K562 (cell line): ENCODE results near the gene SLC41A3. TPM values are rescaled to one million over a fixed set of nuclear protein-coding genes. Genes with fewer than 3 reads are reported as not detected.

ENCODE experiments used
- ATAC-seq: fragments of 200-7000 bp; cut with Tn5 transposase; 3 replicates; pipeline ENCODE4 v1.9.1; 2020; ENCODE audit warnings: moderate library complexity
- BruUV-seq: library from RNA; stranded (reverse); fragments of 400-500 nt; replicated peaks from 2 replicates; lab custom pipeline; 2021; lab: Mats Ljungman, UMichigan
- CTCF ChIA-PET: fragments of 300-600 bp; formaldehyde crosslinking; extraction: SDS; loops from one replicate; lab custom pipeline; 2021; ENCODE audit warnings: low intra/inter-chr PET ratio; lab: Yijun Ruan, JAX
- POLR2A ChIA-PET: fragments of 300-600, 350-650 bp; sonication (Branson Sonifier 250); formaldehyde crosslinking; extraction: SDS; loops from one replicate; lab custom pipeline; 2021; ENCODE audit warnings: antibody characterized with exemption, inconsistent platforms; lab: Yijun Ruan, JAX
- DNase-seq, 4 experiments: peaks; one replicate each; pipeline versions ENCODE4 v3.0.0 to v3.0.0-alpha.2; 2011 to 2018; ENCODE audit warnings: low spot score in 3 of 4, mixed read lengths in 3 of 4; ENCODE audit errors: extremely low read depth in 1 of 4
- FAIRE-seq: peaks from 2 replicates; lab custom pipeline; 2011; peaks lifted over from hg19 to GRCh38; lab: Jason Lieb, UNC
- H2AFZ ChIP-seq: 2 replicates; pipeline ENCODE4 v1.6.0; 2011; ENCODE audit warnings: low read depth, low read length, control low read depth, inconsistent platforms
- H3K27ac ChIP-seq: fragments of 200-600 bp; 3 replicates; pipeline ENCODE4 v1.8.0; 2011; ENCODE audit warnings: low read depth, mild to moderate bottlenecking, control low read depth, inconsistent platforms, low read length, moderate library complexity, mixed read lengths; ENCODE audit errors: extremely low read depth
- H3K27me3 ChIP-seq, 2 experiments: fragments of 300-600 bp in 1 of 2; 2 replicates in 1 of 2; 3 replicates in 1 of 2; pipeline versions ENCODE4 v1.6.0 to v1.8.0; 2011; ENCODE audit warnings: inconsistent platforms in 2 of 2, low read length in 2 of 2, mild to moderate bottlenecking in 1 of 2, mixed read lengths in 1 of 2, moderate library complexity in 1 of 2; ENCODE audit not compliant: control insufficient read depth in 2 of 2, insufficient read depth in 2 of 2
- H3K36me3 ChIP-seq: fragments of 300-600 bp; 3 replicates; pipeline ENCODE4 v1.8.0; 2011; ENCODE audit warnings: mild to moderate bottlenecking, low read length, inconsistent platforms; ENCODE audit not compliant: control insufficient read depth, insufficient read depth
- H3K4me1 ChIP-seq, 2 experiments: fragments of 200-600 bp in 1 of 2; replicated peaks in 1 of 2; 2 replicates in 1 of 2; 3 replicates in 1 of 2; pipeline versions ENCODE4 v1.5.1 to v1.8.0; 2011; ENCODE audit warnings: inconsistent platforms in 2 of 2, low read length in 2 of 2, mild to moderate bottlenecking in 1 of 2, mixed read lengths in 1 of 2, moderate library complexity in 1 of 2; ENCODE audit not compliant: control insufficient read depth in 2 of 2, insufficient read depth in 2 of 2
- H3K4me2 ChIP-seq: 2 replicates; pipeline ENCODE4 v1.6.1; 2011; ENCODE audit warnings: low read length, control low read depth, inconsistent platforms, mixed read lengths; ENCODE audit not compliant: insufficient read depth
- H3K4me3 ChIP-seq: fragments of 200-600 bp; sonication (generic), shearing (Covaris generic); 2 replicates; pipeline ENCODE4 v1.5.1; 2016; ENCODE audit warnings: control low read depth, inconsistent platforms
- H3K79me2 ChIP-seq: fragments of 200-600 bp; 3 replicates; pipeline ENCODE4 v1.8.0; 2011; ENCODE audit warnings: low read length, inconsistent platforms; ENCODE audit not compliant: control insufficient read depth, insufficient read depth
- H3K9ac ChIP-seq, 2 experiments: 2 replicates each; pipeline versions ENCODE4 v1.6.0 to v1.6.1; 2011; ENCODE audit warnings: low read depth in 2 of 2, low read length in 2 of 2, control low read depth in 1 of 2, inconsistent platforms in 1 of 2, mild to moderate bottlenecking in 1 of 2, mixed read lengths in 1 of 2; ENCODE audit not compliant: insufficient read depth in 1 of 2
- H3K9me1 ChIP-seq: one replicate; pipeline ENCODE4 v1.6.0; 2011; ENCODE audit warnings: inconsistent platforms, mild to moderate bottlenecking, low read length, moderate library complexity; ENCODE audit not compliant: control insufficient read depth, insufficient read depth
- H3K9me3 ChIP-seq: replicated peaks from 2 replicates; pipeline ENCODE4 v1.5.1; 2011; ENCODE audit warnings: low read depth, low read length, inconsistent platforms; ENCODE audit not compliant: control insufficient read depth, insufficient read depth
- H4K20me1 ChIP-seq: replicated peaks from 2 replicates; pipeline ENCODE4 v1.6.1; 2011; ENCODE audit warnings: low read length, inconsistent platforms, mixed read lengths; ENCODE audit not compliant: control insufficient read depth, insufficient read depth
- ETV5 ChIP-seq: sonication (generic); formaldehyde crosslinking; IDR thresholded peaks from 2 replicates; pipeline ENCODE4 v1.4.0; 2020; ENCODE audit warnings: low read depth, mild to moderate bottlenecking, missing genetic modification reagents
- KAT8 ChIP-seq: fragments of 450-650 bp; IDR thresholded peaks from 2 replicates; pipeline ENCODE4 v1.6.1; 2016; ENCODE audit warnings: low read depth, mild to moderate bottlenecking
- MAFF ChIP-seq: IDR thresholded peaks from 2 replicates; pipeline ENCODE4 v1.6.1; 2012; ENCODE audit warnings: low read length, improper control_type of control experiment
- PYGO2 ChIP-seq: fragments of 450-650 bp; IDR thresholded peaks from 2 replicates; pipeline ENCODE4 v1.6.1; 2016; ENCODE audit warnings: mild to moderate bottlenecking, missing genetic modification characterization, moderate library complexity, missing compliant biosample characterization
- ZBTB12 ChIP-seq: fragments of 250-450 bp; sonication (Bioruptor Pico); IDR thresholded peaks from 2 replicates; pipeline ENCODE4 v1.4.0; 2020
- ZNF644 ChIP-seq: fragments of 200-800 bp; sonication (Bioruptor generic); IDR thresholded peaks from 2 replicates; pipeline ENCODE4 v1.6.1; 2016; ENCODE audit warnings: low read depth, missing genetic modification characterization, missing compliant biosample characterization
- WGBS: fragments of 100-300 bp; shearing (Covaris generic); methylation state at CpG from one replicate; pipeline ENCODE4 v1.1.6; 2016; ENCODE audit warnings: low coverage, mixed read lengths; ENCODE audit not compliant: insufficient coverage; ENCODE audit errors: missing lambda C conversion rate; 5-methylcytosine and 5-hydroxymethylcytosine counted together
- in situ Hi-C: fragments of 300-500 bp; cut with MboI; formaldehyde crosslinking; loops from 4 replicates; pipeline ENCODE4 v1.15.0; 2018; ENCODE audit warnings: inconsistent platforms, mixed read lengths
- intact Hi-C: fragments of 100-400 bp; cut with micrococcal nuclease; formaldehyde crosslinking; loops from 2 replicates; pipeline ENCODE4 v1.14.2; 2022
- polyA plus RNA-seq, 8 experiments: library from polyadenylated mRNA; depleted of rRNA in 4 of 8; stranded (reverse) in 5 of 8; unstranded in 3 of 8; fragments of >200 nt; fragmentation: Nextera tagmentation in 2 of 8; fragmentation: Illumina TruSeq in 1 of 8; extraction: Ambion mirVana in 2 of 8; extraction: Trizol in 1 of 8; gene quantifications; 2 replicates each; pipeline versions ENCODE4 v1.2.1 to v1.2.3, GENCODE V29; 2011 to 2014; ENCODE audit warnings: inconsistent platforms in 1 of 8, missing spikeins in 1 of 8
- total RNA-seq, 7 experiments: library from RNA; depleted of rRNA in 6 of 7; stranded (reverse); fragments of >200 nt in 6 of 7; fragmentation: Illumina TruSeq in 2 of 7; extraction: Trizol in 2 of 7; gene quantifications; 2 replicates each; pipeline versions ENCODE4 v1.2.1 to v1.2.3, GENCODE V29; 2011 to 2021; ENCODE audit warnings: low replicate concordance in 1 of 7
- TF ChIP-seq, protein P1 (sequence below): fragments of 250-450 bp; sonication (Bioruptor Pico); IDR thresholded peaks from 2 replicates; pipeline ENCODE4 v1.5.1; 2021; ENCODE audit warnings: mild to moderate bottlenecking

SLC41A3 gene
- total and polyA plus RNA-seq, 9 of the 15 experiments (the other 6 are each of a cell fraction or from before 2014, with no cell fraction given): 4.1 to 20.7 (median 11.2) TPM

GRCh38 chr3:126053513-126053912 lies 30.4 kb downstream of the SLC41A3 start (continued):
- TF ChIP-seq, protein P1, sequence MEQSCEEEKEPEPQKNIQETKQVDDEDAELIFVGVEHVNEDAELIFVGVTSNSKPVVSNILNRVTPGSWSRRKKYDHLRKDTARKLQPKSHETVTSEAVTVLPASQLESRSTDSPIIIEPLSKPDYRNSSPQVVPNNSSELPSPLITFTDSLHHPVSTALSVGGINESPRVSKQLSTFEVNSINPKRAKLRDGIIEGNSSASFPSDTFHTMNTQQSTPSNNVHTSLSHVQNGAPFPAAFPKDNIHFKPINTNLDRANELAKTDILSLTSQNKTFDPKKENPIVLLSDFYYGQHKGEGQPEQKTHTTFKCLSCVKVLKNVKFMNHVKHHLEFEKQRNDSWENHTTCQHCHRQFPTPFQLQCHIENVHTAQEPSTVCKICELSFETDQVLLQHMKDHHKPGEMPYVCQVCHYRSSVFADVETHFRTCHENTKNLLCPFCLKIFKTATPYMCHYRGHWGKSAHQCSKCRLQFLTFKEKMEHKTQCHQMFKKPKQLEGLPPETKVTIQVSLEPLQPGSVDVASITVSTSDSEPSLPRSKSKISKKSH (CRISPR knock-in tag): no peak

- Histone ChIP-seq H3K4me3 (no peak overlapping the region), H3K4me1 (peaks cover 10 to 14% of the 10 kb centered on the region in 2 experiments; a peak in 4 of 5 replicates), H3K9ac (peak overlapping the region in 1 of 2 experiments; percentile 35; a peak in 1 of 4 replicates), H3K27me3 (no peaks in the 10 kb centered on the region)
- no peak for DNase-seq
- POLR2A ChIA-PET: no interaction called here
- intact Hi-C loops: no loop called here
- WGBS: 44% methylated on average over 10 of the region's 16 CpGs
- TF ChIP-seq PYGO2 (no peak), KAT8 (no peak), ETV5 (CRISPR knock-in tag) (no peak), MAFF (no peak), ZBTB12 (no peak), ZNF644 (tag) (no peak)
- TF ChIP-seq, all 486 proteins: peak for 0
- BruUV-seq: no TSS peak
- ATAC-seq: no peak
- Histone ChIP-seq H3K4me2 (no peak overlapping the region), H3K9me3 (no peaks in the 10 kb centered on the region), H3K27ac (no peak overlapping the region), H3K36me3 (no peaks in the 10 kb centered on the region), H4K20me1 (no peaks in the 10 kb centered on the region), H3K79me2 (no peaks in the 10 kb centered on the region), H2AFZ (no peak overlapping the region), H3K9me1 (no peaks in the 10 kb centered on the region)
- CTCF ChIA-PET: no interaction called here
- in situ Hi-C loops: no loop called here
- no peak for FAIRE-seq
Observed at GRCh38 chr3:126052196-126053058, 31.5 kb downstream of the SLC41A3 start.
